Measurements from ENCODE around the gene FAM193A. TPM values are rescaled to one million over a fixed set of nuclear protein-coding genes. Genes with fewer than 3 reads are reported as not detected.

FAM193A gene
- polyA plus RNA-seq, 1 of the 3 experiments (the other 2 are of a cell fraction) = 9.2 TPM

DNA sequence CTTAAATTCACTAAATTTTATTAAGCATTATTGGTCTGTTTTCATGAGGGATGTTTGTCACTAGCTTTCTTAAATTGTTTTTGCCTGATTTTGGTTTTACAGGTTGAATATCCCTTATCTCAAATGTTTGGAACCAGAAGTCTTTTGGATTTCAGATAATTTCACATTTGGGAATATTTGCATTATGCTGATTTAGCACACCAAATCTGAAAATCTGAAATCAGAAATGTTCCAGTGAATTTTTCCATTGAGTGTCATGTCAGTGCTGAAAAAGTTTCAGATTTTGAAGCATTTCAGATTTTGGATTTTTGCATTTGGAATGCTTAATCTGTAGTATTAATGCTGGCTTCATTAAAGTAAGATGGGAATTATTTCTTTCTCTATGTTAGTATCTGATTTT lies 14.7 kb downstream of the FAM193A start (continued):
- TF ChIP-seq, protein P1, sequence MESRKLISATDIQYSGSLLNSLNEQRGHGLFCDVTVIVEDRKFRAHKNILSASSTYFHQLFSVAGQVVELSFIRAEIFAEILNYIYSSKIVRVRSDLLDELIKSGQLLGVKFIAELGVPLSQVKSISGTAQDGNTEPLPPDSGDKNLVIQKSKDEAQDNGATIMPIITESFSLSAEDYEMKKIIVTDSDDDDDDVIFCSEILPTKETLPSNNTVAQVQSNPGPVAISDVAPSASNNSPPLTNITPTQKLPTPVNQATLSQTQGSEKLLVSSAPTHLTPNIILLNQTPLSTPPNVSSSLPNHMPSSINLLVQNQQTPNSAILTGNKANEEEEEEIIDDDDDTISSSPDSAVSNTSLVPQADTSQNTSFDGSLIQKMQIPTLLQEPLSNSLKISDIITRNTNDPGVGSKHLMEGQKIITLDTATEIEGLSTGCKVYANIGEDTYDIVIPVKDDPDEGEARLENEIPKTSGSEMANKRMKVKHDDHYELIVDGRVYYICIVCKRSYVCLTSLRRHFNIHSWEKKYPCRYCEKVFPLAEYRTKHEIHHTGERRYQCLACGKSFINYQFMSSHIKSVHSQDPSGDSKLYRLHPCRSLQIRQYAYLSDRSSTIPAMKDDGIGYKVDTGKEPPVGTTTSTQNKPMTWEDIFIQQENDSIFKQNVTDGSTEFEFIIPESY (IDR thresholded peaks at IDR 0.05; ENCODE audit: borderline replicate concordance, low read depth) = no peak
- no peak for TF ChIP-seq POLR2AphosphoS5 (IDR thresholded peaks at IDR 0.05; ENCODE audit: low read depth, low read length)
- no peak for TF ChIP-seq YY1 (IDR thresholded peaks at IDR 0.05; ENCODE audit: low read depth)
- no peak for TF ChIP-seq RXRA (IDR thresholded peaks at IDR 0.05; ENCODE audit: borderline replicate concordance, low read depth)
- no peak for TF ChIP-seq FOXM1 (IDR thresholded peaks at IDR 0.05; ENCODE audit: low read depth)
- TF ChIP-seq, protein P2, sequence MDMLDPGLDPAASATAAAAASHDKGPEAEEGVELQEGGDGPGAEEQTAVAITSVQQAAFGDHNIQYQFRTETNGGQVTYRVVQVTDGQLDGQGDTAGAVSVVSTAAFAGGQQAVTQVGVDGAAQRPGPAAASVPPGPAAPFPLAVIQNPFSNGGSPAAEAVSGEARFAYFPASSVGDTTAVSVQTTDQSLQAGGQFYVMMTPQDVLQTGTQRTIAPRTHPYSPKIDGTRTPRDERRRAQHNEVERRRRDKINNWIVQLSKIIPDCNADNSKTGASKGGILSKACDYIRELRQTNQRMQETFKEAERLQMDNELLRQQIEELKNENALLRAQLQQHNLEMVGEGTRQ (IDR thresholded peaks at IDR 0.05; ENCODE audit: borderline replicate concordance, low read depth, low read length) = no peak
- no peak for TF ChIP-seq SIN3A (IDR thresholded peaks at IDR 0.05; ENCODE audit: borderline replicate concordance, low read depth, low read length)
- TF ChIP-seq MEF2A (IDR thresholded peaks at IDR 0.05; ENCODE audit: borderline replicate concordance, low read depth) = no peak
- no peak for TF ChIP-seq TCF12 (IDR thresholded peaks at IDR 0.05)

DNA sequence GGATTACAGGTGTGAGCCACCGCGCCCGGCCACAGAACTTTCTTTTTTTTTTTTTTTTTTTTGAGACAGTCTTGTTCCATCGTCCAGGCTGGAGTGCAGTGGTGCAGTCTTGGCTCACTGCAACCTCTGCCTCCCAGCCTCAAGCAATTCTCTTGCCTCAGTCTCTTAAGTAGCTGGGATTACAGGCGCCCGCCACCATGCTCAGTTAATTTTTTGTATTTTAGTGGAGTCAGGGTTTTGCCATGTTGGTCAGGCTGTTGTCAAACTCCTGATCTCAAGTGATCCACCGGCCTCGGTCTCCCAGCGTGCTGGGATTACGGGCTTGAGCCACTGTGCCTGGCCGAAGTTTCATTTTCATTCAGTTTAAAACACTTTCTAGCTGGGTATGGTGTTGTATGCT lies 16.4 kb downstream of the FAM193A start:
- Histone ChIP-seq H2AFZ (ENCODE audit: low read depth) (no peak overlapping the region), H3F3A (replicated peaks; ENCODE audit: insufficient read depth) (peaks cover 3% of the 10 kb centered on the region), H3K27me3 (ENCODE audit: insufficient read depth) (no peaks in the 10 kb centered on the region), H3K4me3 (ENCODE audit: low read depth in 2 of 2, low read length in 1 of 2) (no peak overlapping the region), H3K9me2 (no peaks in the 10 kb centered on the region), H3K27ac (ENCODE audit: low read depth in 2 of 2, low read length in 1 of 2) (no peak overlapping the region), H3K4me2 (no peak overlapping the region), H3K79me2 (ENCODE audit: insufficient read depth) (peaks cover 100% of the 10 kb centered on the region), H3K36me3 (replicated peaks in 1 of 2; ENCODE audit: control insufficient read depth in 1 of 2, insufficient read depth in 2 of 2, low read length in 1 of 2) (no peaks in the 10 kb centered on the region), H4K20me1 (ENCODE audit: insufficient read depth) (peaks cover 96% of the 10 kb centered on the region), H3K9me3 (no peaks in the 10 kb centered on the region), H3K9ac (no peak overlapping the region), H3K4me1 (ENCODE audit: control insufficient read depth in 1 of 2, insufficient read depth in 2 of 2, low read depth in 1 of 2, low read length in 1 of 2) (no peaks in the 10 kb centered on the region)
- ChIA-PET CTCF (interaction anchor here (1.3 kb wide), 1 partner anchor 15 kb away, joined by 3 read pairs; no protein-coding TSS in a partner anchor), POLR2A (no interaction called here)
- DNase-seq = no peak
- WGBS (ENCODE audit: low lambda C conversion rate) = 97% methylated on average over 10 of the region's 11 CpGs
- TF ChIP-seq EZH2phosphoT487 (IDR thresholded peaks at IDR 0.05; ENCODE audit: borderline replicate concordance, low read depth) (no peak), POLR2AphosphoS5 (IDR thresholded peaks at IDR 0.05; ENCODE audit: low read depth, low read length) (no peak), MXI1 (IDR thresholded peaks at IDR 0.05; ENCODE audit: low read depth, low read length) (no peak)
- TF ChIP-seq, protein P1 (IDR thresholded peaks at IDR 0.05; ENCODE audit: borderline replicate concordance, low read depth) = no peak
- TF ChIP-seq, protein P3, sequence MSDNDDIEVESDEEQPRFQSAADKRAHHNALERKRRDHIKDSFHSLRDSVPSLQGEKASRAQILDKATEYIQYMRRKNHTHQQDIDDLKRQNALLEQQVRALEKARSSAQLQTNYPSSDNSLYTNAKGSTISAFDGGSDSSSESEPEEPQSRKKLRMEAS (IDR thresholded peaks at IDR 0.05; ENCODE audit: low read depth) = no peak

Measured in SK-N-SH (cell line).